ENCODE results near the gene WNT7B.

The WNT7B gene

GRCh38 chr22:45937960-45938359 is 39.0 kb downstream of the WNT7B start:
- H3K9me3 Mint-ChIP-seq = peaks cover 9% of the 10 kb centered on the region
- H3K4me3 Mint-ChIP-seq = no peak overlapping the region
- peaks cover 49% of the 10 kb centered on the region for H3K27me3 Mint-ChIP-seq (ENCODE audit: low read depth, poor library complexity)
- TF ChIP-seq CTCF (IDR thresholded peaks at IDR 0.05) = no peak
- no peaks in the 10 kb centered on the region for H3K36me3 Mint-ChIP-seq (ENCODE audit: low read depth)
- no peak for DNase-seq
- H3K4me1 Mint-ChIP-seq = peaks cover 10% of the 10 kb centered on the region
- H3K27ac Mint-ChIP-seq = no peak overlapping the region

GRCh38 chr22:45935573-45935972 is 41.4 kb downstream of the WNT7B start:
- H3K4me1 Mint-ChIP-seq = peaks cover 11% of the 10 kb centered on the region
- peaks cover 9% of the 10 kb centered on the region for H3K9me3 Mint-ChIP-seq
- no peak for TF ChIP-seq CTCF (IDR thresholded peaks at IDR 0.05)
- DNase-seq = no peak
- no peak overlapping the region for H3K27ac Mint-ChIP-seq
- H3K36me3 Mint-ChIP-seq (ENCODE audit: low read depth) = no peaks in the 10 kb centered on the region
- peaks cover 40% of the 10 kb centered on the region for H3K27me3 Mint-ChIP-seq (ENCODE audit: low read depth, poor library complexity)
- no peak overlapping the region for H3K4me3 Mint-ChIP-seq

GRCh38 chr22:45934659-45935341 is 42.2 kb downstream of the WNT7B start:
- H3K27ac Mint-ChIP-seq = peak overlapping the region; percentile 82
- peaks cover 38% of the 10 kb centered on the region for H3K27me3 Mint-ChIP-seq (ENCODE audit: low read depth, poor library complexity)
- H3K4me3 Mint-ChIP-seq = no peak overlapping the region
- H3K4me1 Mint-ChIP-seq = peaks cover 11% of the 10 kb centered on the region
- no peak for TF ChIP-seq CTCF (IDR thresholded peaks at IDR 0.05)
- peaks cover 9% of the 10 kb centered on the region for H3K9me3 Mint-ChIP-seq
- no peaks in the 10 kb centered on the region for H3K36me3 Mint-ChIP-seq (ENCODE audit: low read depth)
- no peak for DNase-seq

- Mint-ChIP-seq H3K27ac (no peak overlapping the region), H3K4me3 (no peak overlapping the region), H3K36me3 (ENCODE audit: low read depth) (no peaks in the 10 kb centered on the region), H3K9me3 (peaks cover 9% of the 10 kb centered on the region), H3K4me1 (peaks cover 11% of the 10 kb centered on the region), H3K27me3 (ENCODE audit: low read depth, poor library complexity) (peaks cover 34% of the 10 kb centered on the region)
- no peak for DNase-seq
- TF ChIP-seq CTCF (IDR thresholded peaks at IDR 0.05) = no peak
Measured at GRCh38 chr22:45934168-45934564, 42.8 kb downstream of the WNT7B start.

- H3K27ac Mint-ChIP-seq = no peak overlapping the region
- DNase-seq = no peak
- TF ChIP-seq CTCF (IDR thresholded peaks at IDR 0.05) = no peak
- H3K4me1 Mint-ChIP-seq = peaks cover 11% of the 10 kb centered on the region
- no peak overlapping the region for H3K4me3 Mint-ChIP-seq
- H3K27me3 Mint-ChIP-seq (ENCODE audit: low read depth, poor library complexity) = peaks cover 28% of the 10 kb centered on the region
- H3K9me3 Mint-ChIP-seq = peaks cover 8% of the 10 kb centered on the region
- H3K36me3 Mint-ChIP-seq (ENCODE audit: low read depth) = no peaks in the 10 kb centered on the region
Measured at GRCh38 chr22:45933506-45934167, 43.3 kb downstream of the WNT7B start.

GRCh38 chr22:45932071-45932470 is 44.9 kb downstream of the WNT7B start:
- Mint-ChIP-seq H3K27me3 (ENCODE audit: low read depth, poor library complexity) (peaks cover 24% of the 10 kb centered on the region), H3K27ac (no peak overlapping the region), H3K36me3 (ENCODE audit: low read depth) (no peaks in the 10 kb centered on the region), H3K9me3 (no peaks in the 10 kb centered on the region), H3K4me3 (no peak overlapping the region), H3K4me1 (peaks cover 11% of the 10 kb centered on the region)
- no peak for TF ChIP-seq CTCF (IDR thresholded peaks at IDR 0.05)
- DNase-seq = no peak

Measured in nephron progenitor cell (in vitro differentiated cells).